ENCODE results near the gene AMN.

DNA sequence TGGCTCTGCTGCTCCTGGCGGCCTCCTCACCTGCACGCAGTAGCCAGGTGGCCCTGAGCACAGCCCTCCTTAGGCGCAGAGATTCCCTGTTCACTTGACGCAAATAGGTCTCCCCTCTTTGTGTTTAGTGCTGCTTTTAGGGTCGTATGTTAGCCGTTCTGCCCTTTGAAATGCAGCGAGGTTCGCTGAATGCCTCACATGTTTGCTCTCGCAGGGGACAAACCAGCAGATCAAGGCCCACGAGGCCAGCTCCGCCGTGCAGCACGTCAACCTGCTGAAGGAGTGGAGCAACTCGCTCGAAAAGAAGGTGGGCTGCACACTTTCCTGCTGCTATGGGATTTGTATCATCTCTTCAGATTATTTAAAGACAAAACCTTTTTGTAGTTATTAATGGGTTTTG is 31.4 kb upstream of the AMN start:
- TF ChIP-seq, protein P1, sequence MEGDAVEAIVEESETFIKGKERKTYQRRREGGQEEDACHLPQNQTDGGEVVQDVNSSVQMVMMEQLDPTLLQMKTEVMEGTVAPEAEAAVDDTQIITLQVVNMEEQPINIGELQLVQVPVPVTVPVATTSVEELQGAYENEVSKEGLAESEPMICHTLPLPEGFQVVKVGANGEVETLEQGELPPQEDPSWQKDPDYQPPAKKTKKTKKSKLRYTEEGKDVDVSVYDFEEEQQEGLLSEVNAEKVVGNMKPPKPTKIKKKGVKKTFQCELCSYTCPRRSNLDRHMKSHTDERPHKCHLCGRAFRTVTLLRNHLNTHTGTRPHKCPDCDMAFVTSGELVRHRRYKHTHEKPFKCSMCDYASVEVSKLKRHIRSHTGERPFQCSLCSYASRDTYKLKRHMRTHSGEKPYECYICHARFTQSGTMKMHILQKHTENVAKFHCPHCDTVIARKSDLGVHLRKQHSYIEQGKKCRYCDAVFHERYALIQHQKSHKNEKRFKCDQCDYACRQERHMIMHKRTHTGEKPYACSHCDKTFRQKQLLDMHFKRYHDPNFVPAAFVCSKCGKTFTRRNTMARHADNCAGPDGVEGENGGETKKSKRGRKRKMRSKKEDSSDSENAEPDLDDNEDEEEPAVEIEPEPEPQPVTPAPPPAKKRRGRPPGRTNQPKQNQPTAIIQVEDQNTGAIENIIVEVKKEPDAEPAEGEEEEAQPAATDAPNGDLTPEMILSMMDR (conservative IDR thresholded peaks at IDR 0.05; ENCODE audit: low read depth in 2 of 2): no peak
- TF ChIP-seq JUNB (IDR thresholded peaks at IDR 0.05; ENCODE audit: unreplicated experiment): no peak
- TF ChIP-seq POLR2AphosphoS5 (IDR thresholded peaks at IDR 0.05; ENCODE audit: low read depth): no peak
- TF ChIP-seq EZH2phosphoT487 (IDR thresholded peaks at IDR 0.05; ENCODE audit: unreplicated experiment): no peak
- no peak for TF ChIP-seq NANOG (IDR thresholded peaks at IDR 0.05; ENCODE audit: borderline replicate concordance)
- no peak for TF ChIP-seq EZH2 (IDR thresholded peaks at IDR 0.05; ENCODE audit: low read depth, unreplicated experiment)
- TF ChIP-seq STAT1 (IDR thresholded peaks at IDR 0.05; ENCODE audit: unreplicated experiment): no peak
- TF ChIP-seq, protein P2, sequence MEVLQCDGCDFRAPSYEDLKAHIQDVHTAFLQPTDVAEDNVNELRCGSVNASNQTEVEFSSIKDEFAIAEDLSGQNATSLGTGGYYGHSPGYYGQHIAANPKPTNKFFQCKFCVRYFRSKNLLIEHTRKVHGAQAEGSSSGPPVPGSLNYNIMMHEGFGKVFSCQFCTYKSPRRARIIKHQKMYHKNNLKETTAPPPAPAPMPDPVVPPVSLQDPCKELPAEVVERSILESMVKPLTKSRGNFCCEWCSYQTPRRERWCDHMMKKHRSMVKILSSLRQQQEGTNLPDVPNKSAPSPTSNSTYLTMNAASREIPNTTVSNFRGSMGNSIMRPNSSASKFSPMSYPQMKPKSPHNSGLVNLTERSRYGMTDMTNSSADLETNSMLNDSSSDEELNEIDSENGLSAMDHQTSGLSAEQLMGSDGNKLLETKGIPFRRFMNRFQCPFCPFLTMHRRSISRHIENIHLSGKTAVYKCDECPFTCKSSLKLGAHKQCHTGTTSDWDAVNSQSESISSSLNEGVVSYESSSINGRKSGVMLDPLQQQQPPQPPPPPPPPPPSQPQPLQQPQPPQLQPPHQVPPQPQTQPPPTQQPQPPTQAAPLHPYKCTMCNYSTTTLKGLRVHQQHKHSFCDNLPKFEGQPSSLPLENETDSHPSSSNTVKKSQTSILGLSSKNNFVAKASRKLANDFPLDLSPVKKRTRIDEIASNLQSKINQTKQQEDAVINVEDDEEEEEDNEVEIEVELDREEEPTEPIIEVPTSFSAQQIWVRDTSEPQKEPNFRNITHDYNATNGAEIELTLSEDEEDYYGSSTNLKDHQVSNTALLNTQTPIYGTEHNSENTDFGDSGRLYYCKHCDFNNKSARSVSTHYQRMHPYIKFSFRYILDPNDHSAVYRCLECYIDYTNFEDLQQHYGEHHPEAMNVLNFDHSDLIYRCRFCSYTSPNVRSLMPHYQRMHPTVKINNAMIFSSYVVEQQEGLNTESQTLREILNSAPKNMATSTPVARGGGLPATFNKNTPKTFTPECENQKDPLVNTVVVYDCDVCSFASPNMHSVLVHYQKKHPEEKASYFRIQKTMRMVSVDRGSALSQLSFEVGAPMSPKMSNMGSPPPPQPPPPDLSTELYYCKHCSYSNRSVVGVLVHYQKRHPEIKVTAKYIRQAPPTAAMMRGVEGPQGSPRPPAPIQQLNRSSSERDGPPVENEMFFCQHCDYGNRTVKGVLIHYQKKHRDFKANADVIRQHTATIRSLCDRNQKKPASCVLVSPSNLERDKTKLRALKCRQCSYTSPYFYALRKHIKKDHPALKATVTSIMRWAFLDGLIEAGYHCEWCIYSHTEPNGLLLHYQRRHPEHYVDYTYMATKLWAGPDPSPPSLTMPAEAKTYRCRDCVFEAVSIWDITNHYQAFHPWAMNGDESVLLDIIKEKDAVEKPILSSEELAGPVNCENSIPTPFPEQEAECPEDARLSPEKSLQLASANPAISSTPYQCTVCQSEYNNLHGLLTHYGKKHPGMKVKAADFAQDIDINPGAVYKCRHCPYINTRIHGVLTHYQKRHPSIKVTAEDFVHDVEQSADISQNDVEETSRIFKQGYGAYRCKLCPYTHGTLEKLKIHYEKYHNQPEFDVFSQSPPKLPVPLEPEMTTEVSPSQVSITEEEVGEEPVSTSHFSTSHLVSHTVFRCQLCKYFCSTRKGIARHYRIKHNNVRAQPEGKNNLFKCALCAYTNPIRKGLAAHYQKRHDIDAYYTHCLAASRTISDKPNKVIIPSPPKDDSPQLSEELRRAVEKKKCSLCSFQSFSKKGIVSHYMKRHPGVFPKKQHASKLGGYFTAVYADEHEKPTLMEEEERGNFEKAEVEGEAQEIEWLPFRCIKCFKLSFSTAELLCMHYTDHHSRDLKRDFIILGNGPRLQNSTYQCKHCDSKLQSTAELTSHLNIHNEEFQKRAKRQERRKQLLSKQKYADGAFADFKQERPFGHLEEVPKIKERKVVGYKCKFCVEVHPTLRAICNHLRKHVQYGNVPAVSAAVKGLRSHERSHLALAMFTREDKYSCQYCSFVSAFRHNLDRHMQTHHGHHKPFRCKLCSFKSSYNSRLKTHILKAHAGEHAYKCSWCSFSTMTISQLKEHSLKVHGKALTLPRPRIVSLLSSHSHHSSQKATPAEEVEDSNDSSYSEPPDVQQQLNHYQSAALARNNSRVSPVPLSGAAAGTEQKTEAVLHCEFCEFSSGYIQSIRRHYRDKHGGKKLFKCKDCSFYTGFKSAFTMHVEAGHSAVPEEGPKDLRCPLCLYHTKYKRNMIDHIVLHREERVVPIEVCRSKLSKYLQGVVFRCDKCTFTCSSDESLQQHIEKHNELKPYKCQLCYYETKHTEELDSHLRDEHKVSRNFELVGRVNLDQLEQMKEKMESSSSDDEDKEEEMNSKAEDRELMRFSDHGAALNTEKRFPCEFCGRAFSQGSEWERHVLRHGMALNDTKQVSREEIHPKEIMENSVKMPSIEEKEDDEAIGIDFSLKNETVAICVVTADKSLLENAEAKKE (CRISPR knock-in tag; IDR thresholded peaks at IDR 0.05): no peak
- TF ChIP-seq, protein P3, sequence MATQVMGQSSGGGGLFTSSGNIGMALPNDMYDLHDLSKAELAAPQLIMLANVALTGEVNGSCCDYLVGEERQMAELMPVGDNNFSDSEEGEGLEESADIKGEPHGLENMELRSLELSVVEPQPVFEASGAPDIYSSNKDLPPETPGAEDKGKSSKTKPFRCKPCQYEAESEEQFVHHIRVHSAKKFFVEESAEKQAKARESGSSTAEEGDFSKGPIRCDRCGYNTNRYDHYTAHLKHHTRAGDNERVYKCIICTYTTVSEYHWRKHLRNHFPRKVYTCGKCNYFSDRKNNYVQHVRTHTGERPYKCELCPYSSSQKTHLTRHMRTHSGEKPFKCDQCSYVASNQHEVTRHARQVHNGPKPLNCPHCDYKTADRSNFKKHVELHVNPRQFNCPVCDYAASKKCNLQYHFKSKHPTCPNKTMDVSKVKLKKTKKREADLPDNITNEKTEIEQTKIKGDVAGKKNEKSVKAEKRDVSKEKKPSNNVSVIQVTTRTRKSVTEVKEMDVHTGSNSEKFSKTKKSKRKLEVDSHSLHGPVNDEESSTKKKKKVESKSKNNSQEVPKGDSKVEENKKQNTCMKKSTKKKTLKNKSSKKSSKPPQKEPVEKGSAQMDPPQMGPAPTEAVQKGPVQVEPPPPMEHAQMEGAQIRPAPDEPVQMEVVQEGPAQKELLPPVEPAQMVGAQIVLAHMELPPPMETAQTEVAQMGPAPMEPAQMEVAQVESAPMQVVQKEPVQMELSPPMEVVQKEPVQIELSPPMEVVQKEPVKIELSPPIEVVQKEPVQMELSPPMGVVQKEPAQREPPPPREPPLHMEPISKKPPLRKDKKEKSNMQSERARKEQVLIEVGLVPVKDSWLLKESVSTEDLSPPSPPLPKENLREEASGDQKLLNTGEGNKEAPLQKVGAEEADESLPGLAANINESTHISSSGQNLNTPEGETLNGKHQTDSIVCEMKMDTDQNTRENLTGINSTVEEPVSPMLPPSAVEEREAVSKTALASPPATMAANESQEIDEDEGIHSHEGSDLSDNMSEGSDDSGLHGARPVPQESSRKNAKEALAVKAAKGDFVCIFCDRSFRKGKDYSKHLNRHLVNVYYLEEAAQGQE (IDR thresholded peaks at IDR 0.05; ENCODE audit: unreplicated experiment): no peak
- TF ChIP-seq, protein P4, sequence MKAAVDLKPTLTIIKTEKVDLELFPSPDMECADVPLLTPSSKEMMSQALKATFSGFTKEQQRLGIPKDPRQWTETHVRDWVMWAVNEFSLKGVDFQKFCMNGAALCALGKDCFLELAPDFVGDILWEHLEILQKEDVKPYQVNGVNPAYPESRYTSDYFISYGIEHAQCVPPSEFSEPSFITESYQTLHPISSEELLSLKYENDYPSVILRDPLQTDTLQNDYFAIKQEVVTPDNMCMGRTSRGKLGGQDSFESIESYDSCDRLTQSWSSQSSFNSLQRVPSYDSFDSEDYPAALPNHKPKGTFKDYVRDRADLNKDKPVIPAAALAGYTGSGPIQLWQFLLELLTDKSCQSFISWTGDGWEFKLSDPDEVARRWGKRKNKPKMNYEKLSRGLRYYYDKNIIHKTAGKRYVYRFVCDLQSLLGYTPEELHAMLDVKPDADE (IDR thresholded peaks at IDR 0.05): no peak
- TF ChIP-seq ZNF114 (CRISPR knock-in tag; IDR thresholded peaks at IDR 0.05): no peak
- no peak for TF ChIP-seq CREB1 (CRISPR knock-in tag; IDR thresholded peaks at IDR 0.05; ENCODE audit: low read depth)

Measured in GM23338 (cell line).